Activated CD8-positive, alpha-beta memory T cell treated with anti-CD3 and anti-CD28 coated beads, Interleukin-2, amount 50 U/mL, for 24 hours (primary cell): ENCODE data around the gene SCN2B.
A peak's percentile ranks its signal among the peaks of the same experiment; 100 is the strongest.

Source experiments
- DNase-seq: peaks from one replicate; pipeline ENCODE4 v3.0.0-alpha.2; 2020; ENCODE audit errors: extremely low read depth

Gene SCN2B

DNA sequence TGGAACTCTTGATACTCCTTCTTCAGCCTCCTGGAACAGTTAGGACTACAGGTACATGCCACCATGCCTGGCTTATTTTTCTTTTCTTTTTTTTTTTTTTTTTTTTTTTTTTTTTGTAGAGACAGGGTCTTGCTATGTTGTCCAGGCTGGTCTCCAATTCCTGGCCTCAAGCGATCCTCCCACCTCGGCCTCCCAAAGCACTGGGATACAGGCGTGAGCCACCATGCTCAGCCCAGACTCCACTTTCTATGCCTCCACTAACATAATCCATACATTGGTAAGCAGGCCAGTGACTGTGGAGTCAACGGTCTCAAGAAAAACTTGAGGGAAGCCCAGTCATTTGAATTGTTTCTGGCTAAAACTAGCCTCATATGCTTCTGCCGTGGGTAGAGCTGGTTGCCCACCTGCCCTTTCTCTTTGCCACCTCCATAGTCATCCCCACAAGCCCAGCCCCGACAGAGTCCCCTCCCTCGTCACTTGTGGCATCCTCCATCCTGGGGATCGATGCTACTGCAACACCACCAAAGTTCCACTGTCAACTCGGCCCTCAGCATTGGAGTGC is 2.4 kb downstream of the SCN2B start:
- DNase-seq: no peak

DNA sequence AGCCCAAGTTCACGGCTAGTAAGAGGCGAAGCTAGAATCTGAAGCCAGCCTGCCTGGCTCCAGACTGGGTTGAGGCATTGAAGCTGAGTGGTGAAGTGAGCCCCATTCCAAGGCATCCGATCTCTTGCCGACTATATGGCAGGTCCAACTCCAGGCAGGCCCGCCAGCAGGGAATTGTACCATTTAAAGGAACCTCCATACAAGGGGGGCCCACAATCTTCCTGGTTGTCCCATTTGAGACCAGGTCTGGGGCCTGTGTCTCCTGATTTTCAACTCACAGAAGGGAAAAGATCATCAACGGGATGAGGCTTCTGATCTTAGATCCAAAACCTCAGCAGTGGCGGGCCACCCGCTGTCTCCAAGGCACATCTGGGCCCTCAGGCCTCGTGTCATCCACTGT is 4.1 kb downstream of the SCN2B start:
- no peak for DNase-seq

DNA sequence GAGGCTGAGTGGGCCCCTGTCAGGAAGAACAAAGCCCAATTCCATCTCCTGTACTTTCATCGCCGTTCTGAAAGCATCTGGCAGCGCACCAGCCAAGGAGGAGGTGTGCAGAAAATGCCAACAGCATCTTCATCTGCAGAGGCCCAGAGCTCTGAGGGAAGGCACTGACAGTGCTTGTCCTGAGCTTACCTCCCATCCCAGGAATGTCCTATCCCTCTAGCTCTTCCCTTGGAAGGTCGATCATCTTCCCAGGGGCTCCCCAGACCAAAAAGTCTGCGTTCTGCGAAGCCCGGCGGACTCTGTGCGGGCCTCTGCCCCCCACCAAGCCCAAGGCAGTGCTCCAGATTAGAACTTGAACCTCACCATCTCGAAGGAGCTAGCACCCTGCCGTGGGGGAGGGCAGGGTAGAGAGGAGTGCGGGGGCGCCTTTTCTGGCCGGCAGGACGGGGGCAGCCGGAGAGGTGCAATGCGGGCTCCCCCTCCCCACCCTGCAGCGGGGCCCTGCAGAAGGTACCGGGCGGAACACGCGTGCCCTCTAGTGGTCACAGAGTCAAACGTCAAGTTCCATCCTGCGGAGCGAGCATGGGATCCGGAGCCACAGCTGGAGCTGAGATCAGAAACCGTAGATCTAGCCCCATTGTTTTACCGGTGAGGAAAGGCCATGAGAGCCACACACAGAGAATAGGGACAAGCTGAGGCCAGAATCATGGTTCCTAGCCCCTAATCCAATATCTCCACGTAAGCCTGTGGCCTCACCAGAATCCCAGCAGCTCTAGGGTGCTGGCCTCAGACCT is 5.0 kb downstream of the SCN2B start:
- peak; percentile 35 for DNase-seq

DNA sequence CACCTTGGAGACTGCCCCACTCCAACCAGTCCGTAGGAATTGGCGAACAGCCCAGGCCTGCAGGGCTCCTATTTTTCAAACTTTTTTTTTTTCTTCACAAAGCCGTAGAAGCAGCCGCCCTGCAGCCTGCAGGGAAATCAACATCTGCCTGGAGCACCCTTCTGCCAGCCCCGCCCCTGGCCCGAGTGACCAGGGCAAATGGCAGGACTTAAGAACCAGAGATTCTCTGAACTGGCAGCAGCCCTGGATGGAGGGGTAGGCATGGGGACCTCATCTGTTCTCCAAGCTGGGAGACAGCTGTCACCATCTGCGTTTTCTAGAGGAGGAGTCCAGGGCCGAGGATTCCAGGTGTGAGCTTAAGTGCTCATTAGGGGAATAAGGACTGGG is 5.6 kb downstream of the SCN2B start:
- DNase-seq: no peak

DNA sequence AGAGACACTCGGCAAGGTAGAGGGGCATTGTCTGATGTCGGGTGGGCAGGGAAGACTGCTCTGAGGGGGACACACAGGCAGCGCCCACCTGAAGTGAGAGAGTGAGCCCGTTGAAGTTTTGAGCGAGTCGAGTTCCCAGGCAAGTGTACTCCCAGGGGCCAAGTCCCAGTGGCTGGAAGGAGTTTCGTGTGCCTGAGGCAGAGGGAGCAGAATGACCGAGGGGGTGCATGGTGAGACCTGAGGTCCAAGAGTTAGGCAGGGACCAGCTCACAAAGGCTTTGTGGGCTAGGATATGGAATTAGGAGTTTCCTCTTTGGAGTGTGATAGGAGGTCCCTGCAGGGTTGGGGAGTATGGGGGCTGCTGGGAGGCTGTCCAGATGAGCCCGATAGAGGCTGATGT is 6.2 kb downstream of the SCN2B start:
- no peak for DNase-seq

DNA sequence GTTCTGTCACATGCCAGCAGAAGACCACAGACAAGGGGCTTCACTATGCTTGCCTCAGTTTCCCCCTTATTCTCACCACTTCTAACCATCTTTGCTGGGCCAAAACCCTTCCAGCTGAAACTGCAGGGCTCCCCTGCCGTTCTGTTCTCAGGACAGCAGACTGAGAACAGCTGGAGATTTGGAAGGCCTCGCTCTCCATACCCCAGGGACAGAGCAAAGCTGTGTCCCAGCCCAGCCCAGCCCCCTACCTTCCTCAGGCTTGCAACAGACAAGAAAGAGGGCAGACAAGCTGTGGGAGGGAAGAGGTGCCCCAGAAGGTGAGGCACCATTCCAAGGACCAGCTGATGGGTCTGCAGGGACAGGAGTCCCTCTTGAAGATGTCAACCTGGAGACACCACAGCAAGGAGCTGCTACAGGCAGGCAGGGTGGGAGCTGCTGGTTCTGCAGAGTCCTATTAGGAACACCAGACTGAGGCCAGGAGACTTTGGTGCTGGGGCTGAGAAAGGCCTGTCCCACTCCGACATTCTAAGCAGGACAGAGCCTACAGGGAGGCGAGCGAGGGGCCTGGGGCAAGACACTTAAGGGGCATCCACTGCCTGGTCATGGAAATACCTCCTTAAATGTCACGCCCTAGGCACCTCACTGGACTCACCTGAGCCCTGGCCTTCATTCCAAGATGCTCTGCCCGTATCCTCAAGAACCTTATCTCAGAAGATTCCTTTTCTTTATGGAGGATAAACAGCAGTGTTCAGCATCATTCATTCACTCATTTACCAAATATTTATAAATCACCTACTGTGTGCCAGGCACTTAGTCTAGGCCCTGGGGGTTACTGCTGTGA is 6.9 kb downstream of the SCN2B start:
- DNase-seq: no peak

DNA sequence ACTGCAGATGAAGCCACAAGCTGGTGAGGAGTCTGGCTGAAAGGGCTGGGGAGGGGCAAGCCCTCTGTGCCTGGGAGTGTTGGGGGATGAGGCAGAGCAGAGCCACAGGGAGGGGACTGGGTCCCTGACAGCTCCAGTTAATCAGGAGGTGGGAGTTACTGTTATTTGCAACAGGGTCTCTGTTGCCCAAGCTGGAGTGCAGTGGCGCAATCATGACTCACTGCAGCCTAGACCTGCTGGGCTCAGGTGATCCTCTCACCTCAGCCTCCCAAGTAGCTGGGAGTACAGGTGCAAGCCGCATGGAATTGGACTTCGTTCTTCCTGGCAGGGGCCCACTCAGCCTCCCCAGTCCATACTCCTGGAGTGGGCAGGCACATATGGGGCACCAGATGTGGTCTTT is 7.7 kb downstream of the SCN2B start:
- DNase-seq: no peak

DNA sequence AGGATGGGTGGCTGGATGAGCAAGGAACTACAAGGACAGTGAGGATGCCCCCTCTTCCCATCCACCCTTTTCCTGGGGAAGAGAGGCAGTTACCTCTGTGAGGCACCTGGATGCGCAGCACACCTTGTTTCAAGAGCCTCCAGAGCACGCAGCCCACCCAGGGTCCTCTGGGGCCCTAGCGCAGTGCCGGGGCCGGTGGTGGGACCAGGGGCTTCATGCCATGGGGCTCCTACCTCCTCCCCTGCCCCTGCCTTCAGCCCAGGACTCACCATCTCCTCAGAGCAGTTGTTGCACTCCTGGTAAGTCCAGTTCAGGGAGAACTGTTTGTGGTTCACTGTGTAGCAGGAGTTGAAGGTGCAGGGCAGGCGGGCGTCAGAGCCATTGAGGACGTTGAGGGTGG is 8.1 kb downstream of the SCN2B start:
- DNase-seq: no peak

DNA sequence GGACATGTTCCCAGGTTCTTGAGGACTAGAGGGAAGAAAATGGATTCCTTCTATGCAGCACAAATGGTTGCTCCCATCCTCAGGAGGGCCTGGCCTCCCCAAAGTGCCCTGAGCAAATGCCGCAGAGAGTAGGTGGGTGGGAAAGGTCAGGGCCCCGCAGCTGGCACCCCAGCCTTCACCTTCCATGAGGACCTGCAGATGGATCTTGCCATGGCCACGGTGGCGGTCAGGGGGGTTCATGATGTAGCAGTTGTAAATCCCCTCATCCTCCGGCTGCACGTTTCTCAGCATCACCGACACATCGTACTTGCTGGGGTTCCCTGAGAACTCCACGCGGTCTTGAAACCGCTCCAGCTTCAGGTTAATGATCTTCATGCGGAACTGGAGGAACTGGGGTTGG is 8.5 kb downstream of the SCN2B start:
- DNase-seq: no peak

DNA sequence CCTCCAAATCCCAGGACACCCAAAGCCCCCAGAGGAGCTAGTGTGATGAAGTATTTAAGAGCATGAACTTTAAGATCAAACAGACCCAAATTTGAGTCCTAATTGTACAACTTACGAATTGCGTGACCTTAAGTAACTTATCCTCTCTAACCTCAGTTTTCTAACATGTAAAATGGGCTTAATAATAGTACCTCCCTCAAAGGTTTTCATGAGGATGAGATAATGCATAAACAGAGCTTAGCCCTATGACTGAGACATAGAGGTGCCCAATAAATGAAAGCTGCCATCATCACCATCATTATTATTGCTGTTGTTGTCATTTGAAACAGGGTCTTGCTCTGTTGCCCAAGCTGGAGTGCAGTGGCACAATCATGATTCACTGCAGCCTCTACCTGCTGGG is 9.2 kb downstream of the SCN2B start:
- DNase-seq: no peak

DNA sequence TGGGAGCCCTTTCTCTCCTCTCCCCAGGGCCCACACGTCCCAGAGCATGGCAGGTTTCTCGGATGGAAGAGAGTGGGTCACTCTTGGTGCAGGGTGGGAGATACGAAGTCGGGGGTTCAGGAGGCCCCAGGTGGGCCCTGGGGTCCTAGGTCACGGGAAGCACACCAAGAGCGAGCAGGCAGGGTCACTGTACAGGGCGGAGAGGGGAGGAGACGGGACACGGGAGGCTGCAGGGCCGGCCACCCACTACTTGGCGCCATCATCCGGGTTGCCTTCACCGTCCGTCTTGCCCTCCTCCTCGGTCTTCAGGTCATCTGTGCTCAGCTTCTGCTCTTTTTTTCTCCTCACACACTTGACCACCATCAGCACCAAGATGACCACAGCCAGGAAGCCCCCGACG is 9.8 kb downstream of the SCN2B start:
- no peak for DNase-seq

DNA sequence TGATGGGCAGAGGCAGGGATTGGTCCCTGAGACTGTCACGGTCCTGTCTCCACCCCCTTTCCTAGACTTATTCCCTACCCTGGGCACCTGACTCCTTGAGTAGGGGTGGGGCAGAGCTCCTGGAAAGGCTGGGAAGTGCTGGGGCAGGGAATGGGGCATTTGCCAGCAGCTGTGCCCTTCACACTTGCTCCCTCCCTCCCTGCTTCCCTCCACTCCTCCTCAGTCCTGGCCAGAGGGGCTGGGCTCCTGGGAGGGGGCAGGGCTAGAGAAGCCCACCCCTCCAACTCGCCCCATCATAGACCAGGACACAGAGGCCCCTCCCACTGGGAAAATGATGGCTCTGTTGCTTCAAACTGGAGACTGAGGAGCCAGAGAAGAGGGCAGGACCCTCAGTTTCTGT is 11.6 kb downstream of the SCN2B start:
- no peak for DNase-seq

DNA sequence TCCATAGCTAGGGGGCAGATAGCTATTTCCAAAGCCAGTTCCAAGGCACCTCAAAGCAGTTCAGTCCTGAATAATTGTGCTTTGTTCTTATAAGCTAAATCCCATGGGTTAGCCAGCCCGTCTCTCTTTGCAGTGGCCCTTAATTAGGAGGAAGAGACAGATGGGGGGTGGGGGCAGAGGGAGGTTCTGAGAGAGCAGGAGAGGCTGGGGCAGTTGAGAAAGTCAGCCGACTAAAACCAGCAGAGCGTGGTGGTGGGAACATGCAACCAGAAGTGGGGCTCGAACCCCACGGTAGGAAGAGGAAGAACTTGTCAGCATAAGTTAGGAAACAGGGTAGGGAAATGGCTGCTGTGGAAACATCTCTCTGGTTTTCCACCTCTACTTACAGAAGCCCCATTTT is 12.9 kb downstream of the SCN2B start:
- DNase-seq: no peak

DNA sequence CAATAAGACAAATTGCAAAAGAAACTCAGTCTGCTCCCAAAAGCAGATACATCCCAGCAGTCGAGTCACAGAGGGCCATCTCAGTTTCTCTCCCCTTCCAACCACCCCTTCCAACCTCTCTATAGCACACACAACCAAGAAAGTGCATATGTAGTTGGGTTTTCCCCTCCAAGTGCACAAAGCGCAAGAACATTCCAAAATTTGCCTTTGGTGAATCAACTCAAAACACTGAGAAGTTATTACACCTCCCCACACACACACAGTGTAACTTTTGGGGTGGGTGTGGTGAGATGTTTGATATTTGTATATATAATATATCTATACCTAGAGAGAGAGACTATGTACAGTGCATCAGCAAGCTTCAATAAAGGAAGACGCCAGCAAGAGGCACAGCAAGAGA is 13.6 kb downstream of the SCN2B start:
- no peak for DNase-seq

DNA sequence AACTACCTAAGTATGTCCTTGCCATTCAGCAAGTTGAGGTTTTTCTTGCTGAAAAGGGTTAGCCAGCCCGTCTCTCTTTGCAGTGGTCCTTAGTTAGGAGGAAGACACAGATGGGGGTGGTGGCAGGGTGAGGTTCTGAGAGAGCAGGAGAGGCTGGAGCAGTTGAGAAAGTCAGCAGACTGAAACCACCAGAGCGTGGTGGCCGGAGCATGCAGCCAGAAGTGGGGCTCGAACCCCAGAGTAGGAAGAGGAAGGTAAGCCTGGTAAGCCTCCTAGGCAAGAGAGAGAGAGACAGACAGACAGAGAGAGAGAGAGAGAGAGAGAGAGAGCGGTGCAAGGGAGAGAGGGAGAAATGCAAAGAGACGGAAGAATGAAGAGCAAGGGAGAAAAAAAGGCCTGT is 14.7 kb downstream of the SCN2B start:
- DNase-seq: no peak

DNA sequence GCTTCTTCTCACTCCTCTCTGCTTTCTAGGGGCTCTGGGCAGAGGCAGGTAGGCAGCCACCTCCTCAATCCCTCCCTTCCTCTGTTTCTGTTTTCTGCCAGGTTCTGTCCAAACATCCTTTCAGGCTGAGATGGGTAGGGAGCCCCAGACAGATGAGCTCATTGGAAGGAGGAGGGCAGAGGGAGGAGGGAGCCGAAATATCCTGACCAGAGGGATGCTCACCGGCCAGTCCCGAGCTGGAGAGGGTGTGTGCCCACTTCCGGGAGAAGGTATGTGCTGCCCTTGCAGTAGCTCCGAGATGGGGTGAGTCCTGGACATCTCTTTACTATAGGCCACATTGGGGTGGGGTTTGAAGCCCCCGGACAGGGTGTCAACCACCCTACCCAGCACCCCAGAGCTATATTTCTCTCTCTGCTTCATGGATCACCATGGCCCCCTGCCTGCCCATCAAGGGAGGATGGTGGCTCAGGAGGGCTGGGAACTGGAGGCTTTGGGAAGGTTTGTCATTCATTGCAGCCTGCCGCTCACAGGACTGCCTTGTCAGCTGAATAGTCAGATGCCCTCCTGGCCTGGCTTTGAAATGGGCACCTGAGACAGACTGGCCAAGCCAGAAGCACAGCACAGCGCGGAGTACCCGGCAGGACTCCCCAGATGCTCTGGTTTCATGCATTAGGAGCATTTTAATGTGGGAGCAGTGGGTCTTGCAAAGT is 19.1 kb downstream of the SCN2B start:
- DNase-seq: no peak

DNA sequence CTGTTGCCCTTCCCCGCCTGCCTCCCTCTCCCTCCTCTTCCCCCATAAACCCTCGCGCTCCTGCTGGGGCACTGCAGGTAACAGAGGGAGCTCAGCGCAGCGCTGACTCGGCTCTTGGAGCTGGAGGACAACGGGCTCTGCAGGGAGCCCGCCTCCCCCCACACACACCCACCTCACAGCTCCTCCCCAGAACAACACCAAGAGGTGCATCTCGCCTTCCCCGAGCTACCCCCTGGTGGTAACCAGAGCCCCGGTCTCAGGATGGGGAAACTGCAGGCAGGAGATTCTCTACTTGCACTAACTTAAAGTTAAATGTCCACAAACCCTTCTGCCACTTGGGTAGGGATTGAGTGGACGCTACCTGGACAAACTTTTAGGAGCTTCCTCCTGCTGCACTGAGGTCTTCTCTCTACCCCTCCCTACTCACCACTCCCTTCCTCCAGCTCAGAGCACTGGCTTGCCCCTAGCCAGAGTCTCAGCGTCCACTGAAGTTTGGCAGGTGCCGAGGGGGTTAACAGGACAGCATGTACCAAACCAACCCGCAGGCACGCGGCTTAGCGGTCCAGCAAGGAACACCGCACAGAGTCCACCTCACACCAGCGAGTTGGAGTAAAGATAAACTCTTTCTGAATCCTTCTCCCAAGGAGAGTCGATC is 19.8 kb downstream of the SCN2B start:
- DNase-seq: no peak

DNA sequence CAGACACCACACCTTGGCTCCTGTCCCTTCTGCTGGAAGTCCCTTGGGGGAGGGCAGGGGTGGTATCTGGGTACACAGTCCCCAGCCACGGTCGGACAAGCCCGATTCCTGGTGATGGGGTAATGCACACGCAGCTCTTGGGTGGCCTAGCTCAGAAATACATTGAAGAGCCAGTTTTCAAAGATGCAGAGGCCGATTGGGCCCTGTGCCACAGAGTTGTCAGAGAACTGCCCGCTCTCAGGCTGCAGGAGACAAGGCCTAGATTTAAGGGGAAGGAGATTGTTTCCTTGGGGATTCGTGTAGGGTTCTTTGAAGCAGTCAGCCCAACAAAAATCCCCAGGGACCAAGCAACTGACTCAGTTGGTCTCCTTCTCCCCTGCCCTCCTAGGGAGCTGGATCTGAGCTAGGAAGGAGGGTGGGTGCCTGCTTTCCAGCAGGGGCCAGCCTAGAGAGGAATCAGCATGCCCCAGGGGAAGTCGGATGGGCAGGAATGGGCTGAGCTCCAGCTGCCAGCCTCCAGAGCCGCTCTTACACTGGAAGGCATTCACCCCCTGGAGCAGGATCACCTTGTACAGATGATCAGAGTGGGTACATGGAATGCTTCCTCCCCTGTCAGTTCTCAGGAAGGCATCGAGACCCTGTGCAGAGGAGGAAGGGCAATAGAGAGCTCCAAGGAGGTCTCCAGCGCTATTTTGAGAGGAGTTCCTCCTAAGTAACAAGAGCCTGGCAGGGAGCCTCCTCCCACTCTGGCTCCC is 20.5 kb downstream of the SCN2B start:
- DNase-seq: no peak

DNA sequence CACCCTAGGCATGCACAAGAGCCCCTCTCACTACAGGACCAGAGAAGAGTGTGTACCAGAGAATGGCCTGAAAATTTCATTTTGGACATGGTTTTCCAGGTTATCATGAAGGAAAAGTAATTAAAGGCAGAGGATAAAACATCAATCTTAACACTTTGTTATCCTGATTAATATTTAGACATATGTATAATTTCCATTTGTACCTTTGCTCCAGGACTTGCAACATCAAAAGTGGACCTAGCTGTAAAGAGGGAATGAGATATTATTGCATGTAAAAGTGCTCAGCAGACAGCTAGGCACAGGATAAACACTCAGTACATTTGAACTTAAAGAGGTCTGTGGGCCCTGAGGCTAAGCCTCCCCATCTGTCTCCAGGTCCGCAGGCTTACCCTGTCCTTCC is 21.8 kb downstream of the SCN2B start:
- DNase-seq: no peak

DNA sequence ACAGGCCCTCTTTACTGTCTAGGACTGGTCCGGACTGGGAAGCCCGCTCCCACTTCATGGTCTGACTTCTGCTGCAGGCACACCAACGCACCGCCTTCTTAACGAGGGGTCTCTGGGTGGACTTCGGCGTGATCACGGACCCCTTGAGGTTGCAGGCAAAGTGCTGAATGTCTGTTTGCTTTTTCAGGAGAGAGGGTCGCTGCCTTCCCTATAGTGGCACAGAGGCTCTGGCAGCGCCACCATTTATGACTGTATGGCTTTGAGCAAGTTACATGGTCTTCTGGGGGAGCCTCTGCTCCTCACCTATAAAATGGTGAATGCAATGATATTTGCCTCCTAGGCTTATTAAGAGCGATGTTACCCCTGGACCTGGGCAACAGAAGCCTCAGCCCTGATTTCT is 22.5 kb downstream of the SCN2B start:
- DNase-seq: no peak

DNA sequence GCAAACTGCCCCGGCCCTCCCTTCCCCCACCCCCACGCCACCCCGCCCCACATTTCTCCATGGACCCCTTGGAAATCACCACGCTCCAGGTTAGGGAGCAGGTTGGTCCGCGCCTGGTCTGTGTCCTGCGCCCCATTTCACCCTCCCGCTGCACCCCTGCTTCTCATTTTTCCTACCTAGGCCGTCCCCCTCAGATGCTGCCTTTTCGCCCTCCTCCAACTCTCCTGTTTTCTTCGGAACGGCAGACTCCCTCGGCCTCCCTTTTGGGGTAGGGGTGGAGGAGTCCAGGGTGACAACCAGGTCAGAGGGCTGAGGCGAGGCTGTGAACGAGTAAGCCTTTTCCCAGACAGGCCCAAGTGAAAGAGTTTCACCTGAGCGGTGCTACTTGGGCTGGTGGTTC is 22.9 kb downstream of the SCN2B start:
- DNase-seq: no peak
